HCEC 1CT (cell line): Measurements from ENCODE around the gene PAK5.

Experiments used
- DNase-seq: peaks from one replicate; pipeline ENCODE4 v3.0.0-alpha.2; 2017

PAK5 gene

DNA sequence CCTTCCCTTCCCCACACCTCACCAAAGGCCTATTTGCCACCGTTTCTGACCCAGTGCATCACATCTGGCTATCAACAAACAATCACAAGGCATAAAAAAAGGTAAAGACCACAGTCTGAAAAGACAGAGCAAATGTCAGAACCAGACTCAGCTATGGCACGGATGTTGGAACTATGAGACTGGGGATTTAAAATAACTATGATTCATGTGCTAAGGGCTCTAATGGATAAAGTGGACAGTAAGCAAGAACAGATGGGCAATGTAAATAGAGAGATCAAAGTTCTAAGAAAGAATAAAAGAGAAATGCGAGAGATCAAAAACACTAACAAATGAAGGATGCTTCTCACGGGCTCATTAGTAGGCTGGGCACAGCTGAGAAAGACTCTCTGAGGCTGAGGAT is 225.0 kb downstream of the PAK5 start:
- DNase-seq: peak; percentile 54

DNA sequence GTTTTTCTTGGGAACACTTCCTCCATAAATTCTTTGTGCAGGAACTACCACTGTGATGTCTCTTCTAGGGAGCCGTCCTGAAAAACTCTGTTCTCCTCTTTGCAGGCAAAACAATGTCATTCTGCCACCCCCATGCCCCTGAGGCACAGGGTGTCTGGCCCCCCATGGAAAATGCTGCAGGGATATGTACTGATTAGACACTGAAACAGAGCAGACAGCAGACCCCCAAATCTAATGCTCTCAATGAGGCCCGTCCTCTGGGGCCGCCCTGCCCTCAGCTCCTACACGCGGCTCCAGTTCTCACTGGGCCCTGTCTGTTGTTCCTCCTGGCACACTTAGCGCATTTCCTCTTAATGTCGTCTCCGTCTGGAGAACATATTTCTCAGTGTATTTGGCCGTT is 227.0 kb downstream of the PAK5 start:
- no peak for DNase-seq

DNA sequence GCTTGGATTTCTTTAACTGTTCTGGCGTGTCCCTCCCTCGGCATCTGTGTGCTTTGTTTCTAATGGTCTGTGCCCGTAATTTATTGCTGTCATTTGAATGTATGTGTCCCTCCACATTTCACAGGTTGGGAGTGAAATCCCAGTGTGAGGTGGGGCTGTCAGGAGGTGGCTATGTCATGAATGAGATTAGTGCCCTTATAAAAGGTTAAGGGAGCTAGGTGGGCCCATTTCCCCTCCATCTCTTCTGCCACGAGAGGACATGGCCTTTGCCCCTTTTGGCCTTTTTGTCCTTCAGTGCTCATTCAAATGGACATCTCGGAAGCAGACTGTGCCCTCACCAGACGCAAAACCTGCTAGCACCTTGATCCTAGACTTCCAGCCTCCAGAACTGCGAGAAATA is 228.2 kb downstream of the PAK5 start:
- DNase-seq: no peak

DNA sequence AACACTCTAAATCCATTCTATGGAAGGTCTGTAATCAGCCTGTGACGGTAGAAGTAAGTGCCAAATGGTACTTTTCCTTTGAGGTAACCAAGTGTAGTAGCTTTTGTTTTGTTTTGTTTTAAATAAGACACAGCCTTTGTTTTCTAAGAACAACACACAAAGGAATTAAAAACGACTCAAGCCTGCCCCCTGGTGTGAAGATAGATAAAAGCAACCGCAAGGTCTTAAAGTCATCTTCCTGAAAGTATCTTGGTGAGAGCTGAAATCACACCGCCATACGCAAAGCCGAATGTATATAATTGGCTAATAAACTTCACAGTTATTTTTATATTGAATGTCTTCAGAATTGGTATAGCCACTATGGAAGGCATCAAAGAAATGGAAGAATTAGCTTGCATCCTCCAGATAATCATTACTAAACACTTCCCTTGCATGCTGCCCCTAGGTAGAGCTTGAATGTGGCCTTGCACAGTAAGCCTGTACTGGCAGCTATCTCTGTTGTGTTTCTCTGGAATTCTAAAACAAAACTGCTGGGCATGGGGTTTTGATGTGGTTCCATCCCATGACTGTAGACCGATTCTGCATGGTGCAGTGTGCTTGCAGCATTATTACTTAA is 228.9 kb downstream of the PAK5 start:
- peak; percentile 41 for DNase-seq

DNA sequence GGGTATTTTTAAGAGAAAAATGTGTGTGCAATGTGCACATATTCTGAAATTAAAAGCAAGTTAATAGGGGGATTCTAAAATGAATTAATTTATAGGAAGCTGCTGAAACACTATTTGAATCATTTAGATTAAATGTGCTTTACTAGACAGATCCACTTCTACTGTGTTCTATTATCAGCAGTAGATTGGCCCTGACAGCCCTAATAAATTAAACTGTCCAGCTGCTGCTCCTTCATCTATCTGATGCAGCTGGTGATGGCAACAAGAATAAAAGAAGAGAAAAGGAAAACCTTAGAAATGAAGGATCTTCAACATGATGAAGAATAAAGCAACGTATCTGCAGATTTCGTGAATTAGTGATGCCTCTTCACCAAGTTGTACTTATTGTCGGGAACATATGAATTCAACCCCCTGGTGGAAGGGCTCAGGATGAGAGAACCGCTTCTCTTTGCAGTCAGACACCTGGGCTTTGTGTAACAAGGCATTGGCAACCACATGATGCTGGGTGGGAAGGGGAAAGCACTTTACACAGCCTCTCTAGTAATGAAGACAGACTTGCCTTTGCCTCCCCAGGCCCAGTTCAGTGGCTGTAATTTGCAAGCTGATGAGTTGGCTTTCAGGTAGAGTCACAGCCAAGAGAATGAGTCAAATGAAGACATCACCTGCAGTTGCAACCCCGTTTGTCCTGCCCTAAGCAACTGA is 230.1 kb downstream of the PAK5 start:
- DNase-seq: no peak

DNA sequence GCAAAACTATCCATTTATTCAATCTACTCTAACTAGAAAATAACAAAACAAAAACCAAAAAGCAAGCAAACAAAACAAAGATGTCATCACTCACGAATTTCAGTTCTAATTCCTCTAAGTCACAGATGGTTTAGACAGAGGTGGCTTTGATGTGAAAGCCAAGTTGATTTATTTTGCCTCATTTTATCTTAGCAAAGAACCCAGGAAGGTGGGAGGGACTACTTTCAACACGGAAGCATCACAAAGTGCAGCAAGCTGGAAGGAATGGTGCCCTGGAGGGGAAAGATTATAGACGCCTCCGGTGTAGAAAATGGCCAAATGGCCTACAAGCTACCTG is 236.1 kb downstream of the PAK5 start:
- no peak for DNase-seq

DNA sequence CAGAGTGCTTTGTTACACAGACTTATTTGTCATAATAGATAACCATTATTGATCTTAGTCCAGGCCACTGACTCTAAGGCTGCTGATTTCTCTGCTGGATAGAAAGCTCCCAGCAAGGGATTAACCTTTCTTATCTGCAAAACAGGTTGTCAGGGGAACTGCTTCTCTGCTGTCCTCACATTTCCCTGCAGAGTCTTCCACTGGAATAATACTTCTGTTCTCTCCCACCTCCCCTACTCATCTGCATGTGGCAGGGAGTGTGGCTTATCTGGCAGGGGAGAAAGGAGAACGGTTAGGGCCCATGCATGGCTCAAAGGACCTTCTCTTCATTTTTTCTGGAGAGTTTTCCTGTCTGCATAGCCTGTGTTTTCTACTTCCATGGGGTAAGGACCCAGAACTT is 238.3 kb downstream of the PAK5 start:
- no peak for DNase-seq

DNA sequence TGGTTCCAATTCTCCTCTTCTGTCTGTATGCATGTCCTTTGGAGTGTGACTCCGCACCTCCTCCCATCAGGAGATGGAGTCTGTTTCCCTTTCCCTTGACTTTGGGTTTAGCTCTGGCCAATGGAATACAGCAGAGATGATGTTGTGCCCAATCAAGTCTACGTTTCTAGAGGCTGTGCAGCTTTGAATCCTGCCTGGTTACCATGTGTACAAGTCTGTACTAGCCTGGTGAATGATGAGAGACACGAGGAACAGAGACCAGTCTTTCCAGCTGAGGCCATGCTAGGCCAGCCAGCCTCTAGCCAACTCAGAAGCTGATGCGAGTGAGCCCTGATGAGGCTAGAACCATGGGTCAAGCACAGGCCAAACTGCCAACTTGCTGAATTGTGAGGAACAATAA is 241.3 kb downstream of the PAK5 start:
- no peak for DNase-seq

DNA sequence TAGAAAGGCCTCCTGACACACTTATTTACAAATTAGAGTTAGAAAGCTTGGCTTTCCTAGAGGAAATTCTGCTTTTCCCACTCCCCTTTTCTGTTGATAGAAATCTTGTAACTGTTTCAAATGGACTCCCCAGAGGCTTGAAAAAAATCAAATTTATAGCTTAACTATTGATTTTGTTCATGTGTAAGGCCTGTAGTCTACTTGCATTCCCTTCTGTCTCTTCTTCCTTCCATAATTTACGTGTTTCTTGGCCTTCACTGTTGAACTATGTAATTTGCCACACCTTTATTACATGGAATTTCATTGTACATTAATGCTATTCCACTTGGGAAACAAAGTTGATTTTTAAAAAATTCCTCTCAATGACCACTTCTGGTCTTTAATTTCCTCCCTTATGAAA is 243.1 kb downstream of the PAK5 start:
- DNase-seq: no peak

DNA sequence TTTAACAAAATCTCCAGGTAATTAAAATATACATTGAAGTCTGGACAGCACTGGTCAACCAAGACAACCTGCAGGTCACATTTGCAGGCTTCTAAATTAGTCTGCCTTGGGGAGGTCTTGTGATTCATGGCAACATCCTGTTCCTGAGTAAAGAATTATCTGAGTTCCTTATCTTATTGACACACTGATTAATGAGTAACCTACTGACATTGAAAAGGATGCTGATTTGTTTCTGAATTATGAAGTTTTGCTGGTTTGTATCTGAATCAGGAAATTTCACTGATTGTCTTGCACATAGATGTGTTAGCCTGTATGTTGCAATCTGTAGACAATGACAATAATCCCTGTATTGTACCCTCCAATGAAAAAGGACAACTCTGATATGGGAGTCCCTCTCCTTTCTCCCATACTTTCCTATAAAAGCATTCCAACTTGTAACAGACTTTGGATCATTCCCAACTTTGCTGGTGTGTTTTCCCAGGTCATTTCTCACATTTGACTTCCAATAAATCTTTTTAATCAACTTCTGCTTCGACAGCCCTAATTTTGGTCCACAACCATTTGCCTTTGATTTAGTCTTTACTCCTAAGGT is 244.5 kb downstream of the PAK5 start:
- DNase-seq: no peak

DNA sequence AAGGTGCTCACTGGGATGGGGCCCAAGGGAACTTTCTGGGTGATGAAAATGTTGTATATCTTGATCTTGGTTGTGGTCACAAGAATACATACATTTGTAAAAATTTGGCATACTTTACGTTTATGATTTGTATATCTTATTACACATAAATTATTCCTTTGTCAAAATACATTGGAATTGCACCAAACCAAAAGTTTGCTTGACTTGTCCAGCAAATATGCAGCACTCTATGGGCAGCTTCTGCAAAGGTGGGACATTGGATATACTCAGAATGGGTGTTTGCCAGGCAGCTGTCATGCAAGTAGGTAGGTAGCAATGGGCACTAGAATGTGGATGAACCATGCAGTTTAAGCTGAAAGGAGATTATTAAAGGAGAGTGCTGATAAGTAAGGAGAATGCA is 246.5 kb downstream of the PAK5 start:
- no peak for DNase-seq

DNA sequence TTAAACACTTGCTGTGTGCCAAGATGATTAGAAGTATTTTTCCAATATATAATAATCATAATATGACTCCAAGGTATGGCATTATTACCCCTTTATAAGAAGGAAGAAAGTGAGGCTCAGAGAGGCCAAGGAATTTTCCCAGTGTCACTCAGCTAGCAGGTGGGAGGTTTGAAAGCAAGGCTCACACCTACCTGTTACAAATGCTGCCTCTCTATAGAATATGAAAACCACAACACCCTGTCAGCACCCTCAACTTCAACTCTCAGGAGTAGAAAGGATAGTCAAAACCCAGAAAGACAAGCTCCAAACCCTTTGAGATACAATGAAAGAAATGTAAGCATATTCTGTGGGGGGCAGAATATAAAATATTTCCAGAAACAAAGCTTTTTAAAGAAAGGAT is 247.8 kb downstream of the PAK5 start:
- no peak for DNase-seq

DNA sequence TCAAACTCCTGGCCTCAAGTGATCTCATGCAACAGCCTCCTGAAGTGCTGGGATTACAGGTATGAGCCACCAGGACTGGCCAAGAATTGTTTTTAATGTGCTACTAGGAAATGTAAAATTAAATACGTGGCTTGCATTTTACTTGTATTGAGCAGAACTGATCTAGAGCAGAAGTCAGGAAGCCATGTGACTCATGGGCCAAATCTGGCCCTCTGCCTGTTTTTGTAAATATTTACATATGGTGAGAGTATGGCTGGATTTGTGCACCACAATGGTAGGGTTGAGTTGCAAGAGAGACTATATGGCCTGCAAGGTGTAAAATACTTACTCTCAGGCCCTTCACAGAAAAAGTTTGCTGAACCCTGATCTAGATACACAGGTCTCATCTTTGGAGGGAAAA is 248.7 kb downstream of the PAK5 start:
- DNase-seq: peak; percentile 70

DNA sequence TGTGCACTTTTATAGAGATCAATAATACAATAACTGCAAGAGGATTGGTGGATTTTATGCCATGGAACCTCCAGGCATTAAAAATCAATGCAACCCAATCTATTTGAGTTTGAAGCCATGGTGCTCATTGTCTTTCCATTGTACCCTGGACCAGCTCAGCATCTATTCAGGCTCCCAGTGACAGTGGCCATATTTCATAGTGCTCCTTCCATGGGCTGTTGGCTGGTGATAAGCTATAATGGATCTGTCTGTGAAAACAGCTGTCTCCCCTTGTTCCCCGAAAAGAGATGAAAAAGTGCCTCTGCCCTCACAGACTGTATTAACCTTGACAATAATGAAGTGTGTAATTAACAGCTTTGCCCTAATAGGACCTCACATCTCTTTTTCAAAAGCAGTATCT is 250.2 kb downstream of the PAK5 start:
- no peak for DNase-seq

DNA sequence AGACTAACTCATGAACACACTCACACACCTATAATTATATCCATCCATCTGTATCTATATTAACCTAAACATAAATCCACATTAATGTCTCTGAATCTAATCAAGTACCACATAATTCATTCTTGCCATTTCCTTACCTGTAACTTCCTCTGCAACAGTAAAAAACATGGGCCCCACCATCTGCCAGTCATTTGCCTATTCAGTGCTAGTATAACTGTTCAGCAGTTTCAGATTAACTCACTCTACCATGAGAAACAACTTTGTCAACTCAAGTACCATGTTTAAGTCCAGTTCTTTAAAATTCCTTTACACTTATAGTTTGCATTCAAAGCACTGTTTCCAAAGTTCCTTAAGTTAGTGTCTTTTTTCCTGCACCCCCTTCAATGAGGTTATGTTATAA is 255.7 kb downstream of the PAK5 start:
- DNase-seq: no peak

DNA sequence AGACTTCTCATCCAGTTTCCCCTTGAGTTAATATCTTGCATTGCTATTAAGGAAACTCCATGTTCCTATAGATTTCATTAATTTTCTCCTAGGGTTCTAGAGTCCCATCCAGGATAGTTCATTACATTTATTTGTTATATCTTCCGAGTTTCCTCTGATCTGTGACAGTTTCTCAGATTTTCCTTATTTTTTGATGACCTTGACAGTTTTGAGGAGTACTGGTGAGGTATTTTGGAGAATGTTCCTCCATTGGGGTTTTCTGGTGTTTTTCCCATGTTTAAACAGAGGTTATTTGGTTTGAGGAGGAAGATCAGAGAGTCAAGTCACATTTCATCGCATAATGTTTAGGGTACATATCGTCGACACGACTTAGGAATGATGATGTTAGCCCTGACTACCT is 256.7 kb downstream of the PAK5 start:
- no peak for DNase-seq

DNA sequence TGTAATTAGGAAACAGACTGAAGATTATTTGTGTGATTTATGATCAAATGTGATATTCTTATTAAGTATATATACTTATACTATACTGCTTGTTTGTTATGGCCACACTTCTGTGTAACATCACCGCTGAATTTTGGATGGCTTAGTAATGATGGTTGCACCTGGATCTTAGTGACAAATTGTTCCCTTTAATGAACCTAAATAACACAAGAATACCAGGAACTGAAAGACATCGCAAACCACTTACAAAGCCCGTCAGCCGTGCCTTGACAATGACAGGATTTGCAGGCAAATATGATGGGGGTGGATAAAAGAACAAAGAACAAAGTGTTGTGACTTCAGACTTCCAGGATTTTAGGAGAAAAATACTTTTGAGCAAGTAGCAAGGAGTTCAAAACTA is 257.4 kb downstream of the PAK5 start:
- no peak for DNase-seq

DNA sequence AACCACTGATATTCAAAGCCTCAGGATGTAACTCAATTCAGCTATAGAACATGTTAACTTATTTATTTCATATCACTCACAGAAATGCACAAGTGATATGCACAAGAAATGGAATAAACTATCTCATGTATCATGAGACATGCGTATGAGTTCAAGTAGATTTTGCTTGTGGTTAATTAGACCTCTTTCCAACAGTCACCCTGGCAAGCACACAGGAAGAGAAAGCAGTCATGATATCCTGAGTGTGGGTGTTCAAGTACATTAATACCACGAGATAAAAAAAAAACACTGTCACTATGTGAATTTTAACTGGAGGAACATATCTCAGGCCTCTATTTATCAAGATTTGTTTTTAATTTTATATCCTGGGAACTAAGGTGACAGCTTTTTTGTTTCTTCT is 260.3 kb downstream of the PAK5 start:
- DNase-seq: no peak

DNA sequence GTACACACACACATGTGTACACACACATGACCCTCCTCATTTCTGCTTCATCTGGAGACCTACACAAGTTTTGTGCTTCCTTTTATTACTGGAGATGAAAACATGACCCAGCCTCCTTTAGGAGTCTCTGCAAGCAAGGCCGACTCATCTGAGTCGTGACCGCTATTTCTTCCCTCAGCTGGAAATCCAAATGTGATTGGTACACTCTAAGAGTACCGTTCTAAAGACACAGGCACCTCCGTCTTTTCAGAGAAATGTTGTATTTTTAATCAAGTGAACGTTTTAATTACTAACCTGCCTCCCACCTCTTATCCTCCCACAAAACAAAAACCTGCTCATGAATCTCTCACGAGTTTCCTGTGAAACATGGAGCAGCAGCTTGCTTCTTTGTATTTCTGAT is 261.5 kb downstream of the PAK5 start:
- no peak for DNase-seq

DNA sequence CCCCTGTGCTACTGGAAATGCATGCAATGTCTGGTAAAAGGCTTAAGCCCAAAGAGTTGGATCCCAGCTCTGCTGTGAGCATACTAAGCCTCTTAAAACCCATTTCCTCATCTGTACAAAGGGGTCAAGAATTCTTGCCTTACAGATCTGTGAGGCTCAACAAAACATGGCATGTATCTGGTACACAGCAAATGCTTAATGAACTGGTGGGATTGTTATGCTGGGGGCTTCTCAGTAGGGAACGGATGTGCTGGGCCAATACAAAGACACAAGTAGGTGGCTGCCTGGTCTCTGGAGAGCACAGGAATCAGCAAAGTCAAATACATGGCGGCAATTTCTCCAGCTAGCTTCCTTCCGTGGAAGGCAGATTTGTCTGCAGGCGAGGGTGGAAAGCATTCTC is 262.2 kb downstream of the PAK5 start:
- no peak for DNase-seq

DNA sequence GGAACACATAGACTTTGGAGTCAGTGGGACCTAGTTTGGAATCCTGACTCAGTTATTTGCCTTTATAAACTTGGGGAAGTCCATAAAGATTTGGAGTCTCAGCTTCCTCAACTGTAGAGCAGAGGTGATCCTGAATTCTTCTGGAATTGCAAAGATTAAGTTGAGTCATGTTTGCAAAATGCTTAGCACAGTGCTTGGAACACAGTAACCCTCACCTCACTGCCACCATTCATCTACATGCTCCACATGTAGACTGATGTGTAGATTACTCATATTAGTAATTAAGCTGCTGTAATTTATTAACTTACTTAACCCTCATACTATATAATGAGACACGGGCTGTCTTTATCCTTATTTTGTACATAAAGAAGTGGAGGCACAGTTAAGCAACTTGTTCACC is 263.0 kb downstream of the PAK5 start:
- DNase-seq: no peak

DNA sequence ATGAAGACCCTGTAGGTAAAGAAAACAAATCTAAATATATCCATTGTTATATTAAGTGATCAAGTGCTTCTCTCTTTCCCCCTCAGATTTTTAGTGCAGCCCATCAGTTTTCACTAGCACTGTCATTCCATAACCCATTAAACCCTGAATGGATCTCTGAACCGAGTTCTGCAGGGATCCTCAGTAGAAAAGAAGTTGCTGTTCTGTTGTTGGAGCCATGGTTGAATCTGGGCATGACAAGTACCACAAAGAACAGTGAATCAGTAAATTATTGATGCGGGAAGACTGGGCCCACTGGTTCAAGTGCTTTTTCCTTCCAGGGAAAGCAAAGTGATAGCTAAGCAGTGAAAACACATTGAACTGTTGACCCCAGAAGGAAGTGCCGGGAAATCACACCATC is 264.1 kb downstream of the PAK5 start:
- DNase-seq: no peak

DNA sequence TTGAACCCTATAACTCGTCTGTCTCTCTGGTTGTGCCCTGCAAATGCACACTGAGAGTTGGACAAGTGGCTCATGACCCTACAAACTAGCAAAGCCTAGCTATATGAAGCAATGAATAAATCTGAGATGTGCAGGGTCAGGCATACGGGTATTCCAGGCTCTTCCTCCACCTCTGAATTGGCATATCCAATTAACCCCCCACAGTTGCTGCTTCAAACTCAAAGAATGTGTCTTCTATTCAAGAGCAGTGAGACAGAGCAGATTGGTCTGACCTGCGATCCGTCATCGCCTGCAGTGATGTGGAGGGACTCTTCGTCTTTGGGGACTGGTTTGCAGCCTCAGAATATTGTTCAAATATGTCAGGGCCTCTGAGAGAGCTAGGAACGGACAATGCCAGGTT is 264.7 kb downstream of the PAK5 start:
- DNase-seq: no peak

DNA sequence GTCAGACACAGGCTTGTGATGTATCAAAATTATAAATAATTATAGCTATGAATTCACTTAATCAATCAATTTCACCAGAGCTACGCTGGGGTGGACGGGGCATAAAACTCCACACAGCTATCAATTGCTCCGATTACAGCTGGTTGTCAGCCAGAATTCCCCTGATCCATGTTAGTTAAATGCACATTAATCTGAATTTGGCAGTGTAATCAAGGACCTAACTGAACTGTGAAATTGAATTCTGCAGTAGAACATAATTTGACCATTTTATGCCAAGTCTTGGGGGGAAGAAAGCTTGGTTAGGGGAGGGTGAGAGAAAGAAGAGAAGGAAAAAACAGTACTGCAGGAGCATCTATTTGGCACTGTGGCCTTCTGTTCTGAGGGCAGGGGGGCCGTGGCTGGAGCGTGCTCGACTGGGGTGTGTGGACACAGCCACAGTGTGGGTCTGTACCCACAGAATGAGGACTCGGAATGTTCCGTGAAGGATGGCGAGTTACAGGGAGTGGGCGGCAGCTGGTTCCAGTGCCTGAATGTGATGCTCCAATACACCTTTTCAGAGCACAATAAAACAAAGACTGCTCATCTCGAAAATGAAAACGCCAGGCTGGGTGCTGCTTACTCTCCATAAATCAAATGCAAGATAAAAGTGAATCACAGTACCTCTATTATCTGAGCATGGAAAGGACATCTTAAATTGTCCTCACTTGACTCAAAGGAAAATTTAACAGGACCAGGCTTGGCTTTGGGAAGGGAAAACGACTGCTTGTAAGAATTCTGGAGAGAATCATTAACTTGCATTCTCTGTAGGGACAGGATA is 265.3 kb downstream of the PAK5 start:
- DNase-seq: no peak
